Fibroblast of pulmonary artery (primary cell): ENCODE data around the gene PPP1R15B.

Source experiments
- DNase-seq: peaks from one replicate; pipeline ENCODE4 v3.0.0-alpha.2; 2010; ENCODE audit warnings: low read depth
- H3K4me3 ChIP-seq: replicated peaks from 2 replicates; pipeline ENCODE4 v1.5.1; 2011; ENCODE audit warnings: low read depth, mild to moderate bottlenecking, control low read depth, low read length, moderate library complexity
- TF ChIP-seq, protein P1 (sequence below): IDR thresholded peaks from 2 replicates; pipeline ENCODE4 v1.5.1; 2011; ENCODE audit warnings: mild to moderate bottlenecking, control low read depth, low read length, inconsistent platforms; ENCODE audit errors: missing control alignments

PPP1R15B gene

DNA sequence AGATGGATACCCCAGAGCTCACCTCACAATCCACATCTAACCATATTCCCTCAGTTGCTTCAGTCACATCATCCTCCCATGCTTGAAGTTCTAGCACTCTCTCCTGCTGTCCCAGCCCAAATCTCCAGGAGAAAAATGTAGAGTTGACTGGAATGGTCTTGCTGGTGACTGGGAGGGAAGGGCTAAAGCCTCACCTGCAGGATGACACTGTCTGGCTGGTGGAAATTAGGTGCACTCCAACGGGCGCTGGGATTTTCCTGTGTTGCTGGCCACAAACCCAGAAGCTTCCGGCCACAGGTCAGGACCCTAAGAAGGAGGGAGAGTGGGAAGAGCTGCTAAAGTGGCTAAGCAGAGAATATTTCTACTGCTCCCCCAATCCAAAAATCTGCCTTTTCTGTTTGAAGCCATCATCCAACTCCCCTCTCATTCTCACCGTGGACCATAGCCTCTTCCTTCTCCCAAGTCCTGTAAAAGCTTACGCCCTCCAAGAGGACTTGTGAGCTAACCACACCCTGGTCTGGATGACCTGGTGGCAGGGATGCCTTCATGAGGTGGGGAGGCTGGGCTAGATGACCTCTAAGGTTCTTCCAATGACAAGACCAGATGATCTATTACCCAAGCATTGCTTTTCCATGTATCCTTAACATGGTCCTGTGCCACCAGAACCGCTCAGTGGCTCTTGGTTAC lies 37.5 kb upstream of the PPP1R15B start:
- no peak overlapping the region for H3K4me3 ChIP-seq
- no peak for DNase-seq
- TF ChIP-seq, protein P1, sequence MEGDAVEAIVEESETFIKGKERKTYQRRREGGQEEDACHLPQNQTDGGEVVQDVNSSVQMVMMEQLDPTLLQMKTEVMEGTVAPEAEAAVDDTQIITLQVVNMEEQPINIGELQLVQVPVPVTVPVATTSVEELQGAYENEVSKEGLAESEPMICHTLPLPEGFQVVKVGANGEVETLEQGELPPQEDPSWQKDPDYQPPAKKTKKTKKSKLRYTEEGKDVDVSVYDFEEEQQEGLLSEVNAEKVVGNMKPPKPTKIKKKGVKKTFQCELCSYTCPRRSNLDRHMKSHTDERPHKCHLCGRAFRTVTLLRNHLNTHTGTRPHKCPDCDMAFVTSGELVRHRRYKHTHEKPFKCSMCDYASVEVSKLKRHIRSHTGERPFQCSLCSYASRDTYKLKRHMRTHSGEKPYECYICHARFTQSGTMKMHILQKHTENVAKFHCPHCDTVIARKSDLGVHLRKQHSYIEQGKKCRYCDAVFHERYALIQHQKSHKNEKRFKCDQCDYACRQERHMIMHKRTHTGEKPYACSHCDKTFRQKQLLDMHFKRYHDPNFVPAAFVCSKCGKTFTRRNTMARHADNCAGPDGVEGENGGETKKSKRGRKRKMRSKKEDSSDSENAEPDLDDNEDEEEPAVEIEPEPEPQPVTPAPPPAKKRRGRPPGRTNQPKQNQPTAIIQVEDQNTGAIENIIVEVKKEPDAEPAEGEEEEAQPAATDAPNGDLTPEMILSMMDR, result no peak

DNA sequence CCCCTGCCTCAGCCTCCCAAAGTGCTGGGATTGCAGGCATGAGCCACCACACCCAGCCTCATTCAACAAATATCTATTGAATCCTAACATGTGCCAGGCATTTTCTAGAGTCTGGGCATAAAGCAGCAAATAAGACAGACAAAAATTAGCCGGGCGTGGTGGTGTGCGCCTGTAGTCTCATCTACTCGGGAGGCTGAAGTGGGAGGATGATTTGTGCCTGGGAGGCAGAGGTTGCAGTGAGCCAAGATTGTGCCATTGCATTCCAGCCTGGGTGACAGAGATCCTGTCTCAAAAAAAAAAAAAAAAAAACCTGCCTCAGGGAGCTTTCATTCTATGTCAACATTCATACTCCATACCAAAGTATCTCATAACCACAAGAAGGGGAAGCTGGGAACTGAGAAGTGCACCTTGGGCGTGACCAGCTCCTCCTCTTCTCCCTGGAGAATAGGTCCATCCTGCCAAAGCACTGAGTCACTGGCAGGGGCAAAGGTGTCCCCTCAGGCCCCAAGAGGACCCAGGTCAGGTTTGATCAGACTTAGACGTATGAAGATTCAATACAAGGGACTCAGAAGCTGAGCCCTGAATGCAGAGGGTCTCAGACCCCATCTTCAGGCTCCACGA lies 36.8 kb upstream of the PPP1R15B start:
- TF ChIP-seq, protein P1, result no peak
- no peak for DNase-seq
- H3K4me3 ChIP-seq, result no peak overlapping the region

DNA sequence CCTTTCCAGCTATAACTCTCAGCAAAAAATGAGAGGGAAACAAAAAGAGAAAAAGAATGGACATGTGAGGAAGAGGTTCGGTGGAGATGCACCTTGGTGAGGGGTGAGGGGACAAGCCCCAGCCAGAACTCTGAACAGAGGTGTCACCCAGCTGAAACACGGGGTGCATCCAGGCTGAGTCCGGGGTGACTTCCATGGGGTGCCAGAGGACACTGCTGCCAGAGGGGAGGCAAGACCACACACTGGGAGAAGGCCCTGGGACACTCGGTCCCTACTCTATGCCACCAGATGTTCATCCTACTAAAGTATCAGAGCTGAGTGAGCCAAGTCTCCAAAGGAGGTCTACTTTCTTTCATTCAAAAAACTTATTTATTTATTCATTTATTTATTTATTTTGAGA lies 36.1 kb upstream of the PPP1R15B start:
- DNase-seq, result no peak
- no peak overlapping the region for H3K4me3 ChIP-seq
- TF ChIP-seq, protein P1, result no peak

DNA sequence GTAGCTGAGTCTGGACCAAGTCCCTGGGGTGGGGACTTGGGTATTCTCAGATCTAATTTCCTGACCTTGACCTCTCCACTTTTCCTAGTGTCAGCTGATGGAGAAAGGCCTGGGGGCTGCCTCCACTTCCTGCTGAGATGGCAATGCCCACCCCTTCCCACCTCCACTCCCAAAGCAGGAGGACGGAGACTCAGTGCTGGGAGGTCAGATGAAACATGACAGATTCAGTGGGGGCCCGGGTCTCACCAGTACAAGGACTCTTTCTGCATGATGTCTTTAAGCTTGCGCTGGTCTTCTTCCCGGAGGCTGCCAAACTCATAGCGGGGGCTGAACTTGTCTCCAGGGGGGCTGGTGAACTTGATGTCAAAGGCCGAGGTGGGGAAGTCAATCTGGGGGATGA lies 35.6 kb upstream of the PPP1R15B start:
- DNase-seq, result no peak
- TF ChIP-seq, protein P1, result no peak
- H3K4me3 ChIP-seq, result no peak overlapping the region

DNA sequence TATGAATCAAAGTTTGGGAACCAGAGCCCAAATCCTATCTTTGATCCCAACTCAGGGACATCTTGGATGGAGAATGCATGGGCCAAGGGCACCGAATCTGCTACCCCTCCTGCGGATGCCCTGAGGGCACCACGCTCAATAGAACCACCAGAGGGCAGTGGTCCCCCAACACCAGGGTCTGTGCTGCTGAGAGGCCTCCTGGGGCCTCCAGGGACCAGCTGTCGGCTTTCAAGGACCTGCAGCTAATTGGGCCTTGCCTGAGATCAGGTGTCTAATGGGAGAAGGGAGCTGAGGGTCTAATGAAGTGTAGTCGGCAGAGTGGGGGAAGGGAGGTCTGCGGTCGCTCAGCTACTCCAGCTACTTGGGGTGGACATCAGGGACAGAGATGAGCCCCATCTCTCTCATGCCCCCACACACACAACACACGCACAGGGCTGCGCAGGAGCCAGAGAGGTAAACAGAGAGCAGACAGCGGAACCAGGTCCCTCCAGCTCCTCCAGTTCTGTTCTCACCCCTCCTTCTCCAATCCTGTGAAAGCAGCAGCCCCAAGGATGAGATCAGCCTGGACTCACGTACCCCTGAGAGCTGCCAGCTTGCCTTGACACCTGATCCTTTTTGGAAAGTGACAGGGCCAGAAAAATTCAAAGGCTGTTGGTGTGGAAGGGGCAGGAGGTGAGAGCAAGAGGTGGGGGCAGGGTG lies 34.9 kb upstream of the PPP1R15B start:
- TF ChIP-seq, protein P1, result peak; percentile 78
- DNase-seq, result peak; percentile 74
- H3K4me3 ChIP-seq, result no peak overlapping the region

DNA sequence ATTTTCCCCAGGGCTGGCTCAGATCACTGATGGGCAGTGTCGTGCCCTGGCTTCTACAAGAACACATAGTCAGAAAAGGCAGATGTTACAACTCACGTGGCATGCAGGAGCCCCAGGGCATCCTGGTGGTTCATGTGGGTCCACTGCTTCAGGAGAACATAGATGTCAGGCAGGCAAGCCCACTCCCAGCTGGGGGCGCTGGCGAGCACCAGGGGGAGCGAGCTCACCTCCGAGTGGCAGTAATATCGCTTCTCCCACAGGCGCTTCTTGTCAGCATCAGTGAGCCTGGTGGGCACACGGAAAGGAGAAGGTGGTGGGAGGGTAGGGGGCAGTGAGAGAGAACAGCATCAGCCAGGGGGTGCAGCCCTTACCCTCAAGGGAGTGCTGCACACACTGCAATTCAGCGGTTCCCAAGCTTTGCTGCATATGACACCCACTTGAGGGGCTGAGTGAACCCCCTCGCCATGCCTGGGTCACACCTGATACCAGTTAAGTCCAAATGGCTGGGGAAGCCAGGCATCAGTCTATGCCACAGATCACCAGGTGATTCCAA lies 34.3 kb upstream of the PPP1R15B start:
- no peak overlapping the region for H3K4me3 ChIP-seq
- DNase-seq, result no peak
- TF ChIP-seq, protein P1, result peak; percentile 55
